ENCODE results near the gene MSANTD7. TPM values are rescaled to one million over a fixed set of nuclear protein-coding genes. Genes with fewer than 3 reads are reported as not detected.
"Not testable (repeated sequence)": the region's sequence is repeated elsewhere in the genome, so short reads cannot be mapped to it uniquely, and the experiment has no call there.

The MSANTD7 gene
- total RNA-seq, 4 donors from 2014 or later: 6.6 to 21.6 (median 13.9) TPM

DNA sequence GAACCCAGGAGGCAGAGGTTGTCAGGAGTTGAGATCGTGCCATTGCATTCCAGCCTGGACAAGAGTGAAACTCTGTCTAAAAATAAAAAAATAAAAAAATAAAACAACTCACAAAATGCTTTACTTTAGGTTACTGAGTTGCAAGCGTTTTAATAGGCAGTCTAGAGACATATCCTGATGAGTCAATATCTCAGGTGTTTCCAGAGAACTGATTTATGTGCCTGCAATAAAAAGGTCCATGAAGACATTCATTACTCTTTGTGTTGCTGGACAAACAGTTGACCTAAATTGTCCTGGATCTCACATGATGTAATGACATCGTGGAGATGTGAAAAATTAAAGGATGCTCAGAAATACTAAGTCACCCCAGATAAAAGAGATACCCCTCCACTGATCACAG, 31.8 kb upstream of the MSANTD7 start:
- H3K27ac ChIP-seq: no peak overlapping the region
- H3K27me3 ChIP-seq: no peaks in the 10 kb centered on the region
- H3K4me1 ChIP-seq: no peaks in the 10 kb centered on the region
- WGBS: 64% methylated on average over 3 of the region's 3 CpGs
- DNase-seq (ENCODE audit: low spot score in 2 of 2): no peak
- no peaks in the 10 kb centered on the region for H3K9me3 ChIP-seq
- H3K36me3 ChIP-seq: no peaks in the 10 kb centered on the region
- no peak overlapping the region for H3K4me3 ChIP-seq
- no peak for TF ChIP-seq EP300 (IDR thresholded peaks at IDR 0.05)

DNA sequence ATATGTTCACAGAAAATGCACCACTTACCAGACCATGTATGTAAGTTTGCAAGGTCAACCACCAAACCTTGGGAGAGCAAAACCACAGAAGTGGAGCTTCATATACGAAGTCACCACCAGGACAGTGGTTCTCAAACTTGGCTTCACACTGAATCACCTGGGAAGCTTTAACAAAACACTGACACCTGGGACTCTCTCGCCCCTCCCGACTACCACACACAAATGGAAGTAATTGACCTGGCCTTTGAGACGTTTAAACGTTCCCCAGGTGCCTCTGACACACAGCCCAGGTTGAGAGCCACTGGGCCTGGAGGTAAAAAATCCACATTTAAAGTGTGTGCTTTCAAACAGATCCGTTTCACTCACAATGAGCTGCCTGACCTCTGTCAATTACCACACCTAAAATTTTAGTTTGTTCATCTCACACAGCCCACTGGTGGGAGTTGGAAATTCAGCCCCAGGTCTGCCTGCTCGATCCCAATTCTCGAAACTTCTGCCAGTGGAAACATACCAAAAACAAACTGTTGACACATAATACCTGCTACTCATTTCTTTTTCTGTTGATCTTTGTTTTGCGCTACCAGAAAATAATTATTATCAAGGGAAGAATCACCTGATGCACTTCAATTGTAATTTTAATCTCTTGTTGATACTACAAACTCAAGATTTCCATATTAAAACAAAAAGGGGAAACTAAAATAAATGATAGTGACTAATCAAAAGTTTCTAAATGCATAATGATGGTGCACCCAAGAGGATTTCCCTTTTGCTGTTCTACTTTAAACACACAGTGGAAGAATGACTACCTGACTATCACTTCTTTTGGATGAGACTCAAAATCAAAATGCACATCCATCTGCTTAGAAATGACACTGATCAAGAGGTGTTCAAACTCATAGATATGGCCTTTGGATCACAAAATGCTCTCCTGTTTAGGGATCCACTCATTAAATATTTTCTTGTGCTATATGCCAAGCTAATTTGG, 26.8 kb upstream of the MSANTD7 start:
- TF ChIP-seq, protein P1, sequence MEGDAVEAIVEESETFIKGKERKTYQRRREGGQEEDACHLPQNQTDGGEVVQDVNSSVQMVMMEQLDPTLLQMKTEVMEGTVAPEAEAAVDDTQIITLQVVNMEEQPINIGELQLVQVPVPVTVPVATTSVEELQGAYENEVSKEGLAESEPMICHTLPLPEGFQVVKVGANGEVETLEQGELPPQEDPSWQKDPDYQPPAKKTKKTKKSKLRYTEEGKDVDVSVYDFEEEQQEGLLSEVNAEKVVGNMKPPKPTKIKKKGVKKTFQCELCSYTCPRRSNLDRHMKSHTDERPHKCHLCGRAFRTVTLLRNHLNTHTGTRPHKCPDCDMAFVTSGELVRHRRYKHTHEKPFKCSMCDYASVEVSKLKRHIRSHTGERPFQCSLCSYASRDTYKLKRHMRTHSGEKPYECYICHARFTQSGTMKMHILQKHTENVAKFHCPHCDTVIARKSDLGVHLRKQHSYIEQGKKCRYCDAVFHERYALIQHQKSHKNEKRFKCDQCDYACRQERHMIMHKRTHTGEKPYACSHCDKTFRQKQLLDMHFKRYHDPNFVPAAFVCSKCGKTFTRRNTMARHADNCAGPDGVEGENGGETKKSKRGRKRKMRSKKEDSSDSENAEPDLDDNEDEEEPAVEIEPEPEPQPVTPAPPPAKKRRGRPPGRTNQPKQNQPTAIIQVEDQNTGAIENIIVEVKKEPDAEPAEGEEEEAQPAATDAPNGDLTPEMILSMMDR (IDR thresholded peaks at IDR 0.05): no peak
- TF ChIP-seq POLR2AphosphoS5 (IDR thresholded peaks at IDR 0.05) (no peak), POLR2A (IDR thresholded peaks at IDR 0.05) (no peak), EP300 (IDR thresholded peaks at IDR 0.05) (no peak)
- Histone ChIP-seq H3K27ac (no peak overlapping the region), H3K9me3 (no peaks in the 10 kb centered on the region), H3K4me1 (no peaks in the 10 kb centered on the region), H3K27me3 (no peaks in the 10 kb centered on the region), H3K4me3 (no peak overlapping the region), H3K36me3 (no peaks in the 10 kb centered on the region)
- 78% methylated on average over 9 of the region's 9 CpGs for whole genome bisulfite sequencing
- no peak for DNase-seq (ENCODE audit: low spot score in 2 of 2)

DNA sequence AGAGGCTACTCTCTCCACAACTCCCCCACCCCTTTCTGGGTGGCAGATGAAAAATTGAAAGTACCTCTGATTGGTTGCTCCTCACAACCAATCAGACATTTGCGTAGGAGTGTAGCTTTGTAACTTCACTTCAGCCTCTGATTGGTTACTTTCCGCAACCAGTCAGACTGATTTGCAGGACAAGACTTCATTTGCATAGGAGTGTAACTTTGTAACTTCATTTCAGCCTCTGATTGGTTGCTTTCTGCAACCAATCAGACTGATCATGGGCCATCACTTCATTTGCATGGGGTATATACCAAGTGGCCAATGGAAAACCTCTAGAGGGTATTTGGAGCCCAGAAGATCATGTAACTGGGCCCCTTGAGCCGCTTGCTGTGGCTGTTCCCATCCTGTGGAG, 25.8 kb upstream of the MSANTD7 start:
- H3K9me3 ChIP-seq: no peaks in the 10 kb centered on the region
- TF ChIP-seq EP300 (IDR thresholded peaks at IDR 0.05) (no peak), POLR2AphosphoS5 (IDR thresholded peaks at IDR 0.05) (no peak), POLR2A (IDR thresholded peaks at IDR 0.05) (no peak)
- TF ChIP-seq, protein P1 (IDR thresholded peaks at IDR 0.05): no peak
- H3K27ac ChIP-seq: no peak overlapping the region
- H3K27me3 ChIP-seq: no peaks in the 10 kb centered on the region
- no peak overlapping the region for H3K4me3 ChIP-seq
- H3K36me3 ChIP-seq: no peaks in the 10 kb centered on the region
- whole genome bisulfite sequencing: 98% methylated on average over 3 of the region's 3 CpGs
- DNase-seq (ENCODE audit: low spot score in 2 of 2): no peak
- H3K4me1 ChIP-seq: no peaks in the 10 kb centered on the region

DNA sequence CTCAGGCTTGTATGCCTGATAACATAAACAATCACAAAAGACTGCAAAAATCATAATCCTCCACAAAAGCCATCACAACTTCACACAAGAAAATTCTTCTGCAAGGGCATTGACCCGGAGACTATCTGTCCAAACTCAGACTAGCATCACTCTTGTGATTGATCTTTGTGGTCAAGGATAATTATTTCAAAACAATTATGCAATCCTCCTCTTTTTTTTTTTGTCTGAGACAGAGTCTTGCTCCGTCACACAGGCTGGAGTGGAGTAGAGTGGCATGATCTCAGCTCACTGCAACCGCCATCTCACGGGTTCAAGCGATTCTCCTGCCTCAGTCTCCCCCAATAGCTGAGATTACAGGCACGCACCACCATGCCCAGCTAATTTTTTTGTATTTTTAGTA, 22.4 kb upstream of the MSANTD7 start:
- WGBS: 93% methylated on average over 6 of the region's 6 CpGs
- no peak for DNase-seq (ENCODE audit: low spot score in 2 of 2)
- H3K4me1 ChIP-seq: no peaks in the 10 kb centered on the region
- H3K9me3 ChIP-seq: no peaks in the 10 kb centered on the region
- no peaks in the 10 kb centered on the region for H3K27me3 ChIP-seq
- no peak overlapping the region for H3K4me3 ChIP-seq
- no peak for TF ChIP-seq POLR2A (IDR thresholded peaks at IDR 0.05)
- TF ChIP-seq, protein P1 (IDR thresholded peaks at IDR 0.05): no peak
- TF ChIP-seq EP300 (IDR thresholded peaks at IDR 0.05): no peak
- no peak overlapping the region for H3K27ac ChIP-seq
- no peaks in the 10 kb centered on the region for H3K36me3 ChIP-seq

DNA sequence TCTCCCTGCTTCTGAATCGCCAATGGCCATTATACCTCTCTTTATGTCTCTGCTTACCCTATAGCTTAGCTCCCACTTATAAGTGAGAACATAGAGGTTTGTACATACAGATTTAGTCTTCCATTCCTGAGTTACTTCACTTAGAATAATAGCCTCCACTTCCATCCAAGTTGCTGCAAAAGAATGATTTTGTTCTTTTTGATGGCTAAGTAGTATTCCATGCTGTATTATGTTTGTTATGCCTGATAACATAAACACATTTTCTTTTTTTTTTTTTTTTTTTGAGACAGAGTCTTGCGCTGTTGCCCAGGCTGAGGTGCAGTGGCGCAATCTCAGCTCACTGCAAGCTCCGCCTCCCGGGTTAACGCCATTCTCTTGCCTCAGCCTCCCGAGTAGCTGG, 21.4 kb upstream of the MSANTD7 start:
- WGBS: 94% methylated on average over 7 of the region's 7 CpGs
- not testable (repeated sequence) for H3K9me3 ChIP-seq; H3K27ac ChIP-seq; H3K4me3 ChIP-seq; H3K4me1 ChIP-seq; DNase-seq (ENCODE audit: low spot score in 2 of 2); H3K36me3 ChIP-seq; H3K27me3 ChIP-seq

DNA sequence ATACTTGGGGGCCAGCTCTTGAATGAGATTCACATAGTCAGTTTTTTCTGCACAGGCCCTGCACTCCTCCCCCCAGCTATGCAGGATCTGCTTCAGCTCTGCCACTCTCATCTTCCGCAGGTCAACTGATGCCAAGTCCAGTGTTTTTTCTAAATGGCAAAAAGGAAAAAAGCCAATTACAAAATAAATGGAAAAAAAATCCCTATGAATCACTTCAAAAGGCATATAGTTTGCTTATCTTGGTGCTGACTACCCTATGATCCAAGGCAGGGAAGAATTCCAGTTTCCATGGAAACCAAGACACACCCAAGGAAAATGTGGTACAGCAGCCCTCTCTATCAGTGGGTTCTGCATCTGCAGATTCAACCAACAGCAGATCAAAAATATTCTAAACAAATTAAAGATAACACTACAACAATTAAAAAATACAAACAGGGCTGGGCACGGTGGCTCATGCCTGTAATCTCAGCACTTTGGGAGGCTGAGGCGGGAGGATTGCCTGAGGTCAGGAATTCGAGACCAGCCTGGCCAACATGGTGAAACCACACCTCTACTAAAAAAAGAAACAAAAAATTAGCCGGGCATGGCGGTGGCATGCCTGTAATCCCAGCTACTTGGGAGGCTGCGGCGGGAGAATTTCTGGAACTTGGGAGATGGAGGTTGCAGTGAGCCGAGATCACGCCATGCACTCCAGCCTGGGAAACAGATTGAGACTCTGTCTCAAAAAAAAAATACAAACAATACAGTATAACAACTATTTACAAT, 17.9 kb upstream of the MSANTD7 start:
- Histone ChIP-seq H3K4me1 (no peaks in the 10 kb centered on the region), H3K27me3 (no peaks in the 10 kb centered on the region), H3K9me3 (no peaks in the 10 kb centered on the region), H3K36me3 (no peaks in the 10 kb centered on the region), H3K27ac (no peak overlapping the region), H3K4me3 (no peak overlapping the region)
- DNase-seq (ENCODE audit: low spot score in 2 of 2): no peak
- TF ChIP-seq, protein P1 (IDR thresholded peaks at IDR 0.05): no peak
- TF ChIP-seq EP300 (IDR thresholded peaks at IDR 0.05) (no peak), POLR2AphosphoS5 (IDR thresholded peaks at IDR 0.05) (no peak), POLR2A (IDR thresholded peaks at IDR 0.05) (no peak)
- 79% methylated on average over 10 of the region's 10 CpGs for WGBS

Data from suprapubic skin (tissue), 4 donors.